H9 (cell line): ENCODE results near the gene DPF1. TPM values are rescaled to one million over a fixed set of nuclear protein-coding genes. Genes with fewer than 3 reads are reported as not detected.

Experiments used
- DNase-seq: peaks from one replicate; pipeline ENCODE4 v3.0.0-alpha.2; 2017
- H2AFZ ChIP-seq: one replicate; pipeline ENCODE4 v1.6.1; 2013; ENCODE audit warnings: mild to moderate bottlenecking, low read length, control low read depth, moderate library complexity
- H2AK5ac ChIP-seq: 2 replicates; pipeline ENCODE4 v1.6.1; 2013; ENCODE audit warnings: low read length, control low read depth, mixed read lengths; ENCODE audit not compliant: insufficient read length
- H2BK120ac ChIP-seq: one replicate; pipeline ENCODE4 v1.6.1; 2013; ENCODE audit warnings: low read depth, mild to moderate bottlenecking, low read length, control low read depth, inconsistent platforms; ENCODE audit not compliant: poor library complexity, severe bottlenecking
- H2BK12ac ChIP-seq: 2 replicates; pipeline ENCODE4 v1.6.1; 2013; ENCODE audit warnings: low read length, control low read depth, mixed read lengths, low read depth; ENCODE audit not compliant: insufficient read length
- H2BK15ac ChIP-seq: 2 replicates; pipeline ENCODE4 v1.6.1; 2013; ENCODE audit warnings: low read depth, low read length, control low read depth
- H2BK20ac ChIP-seq: one replicate; pipeline ENCODE4 v1.6.1; 2013; ENCODE audit warnings: low read depth, mild to moderate bottlenecking, low read length, control low read depth, inconsistent platforms; ENCODE audit not compliant: poor library complexity, severe bottlenecking
- H2BK5ac ChIP-seq: 2 replicates; pipeline ENCODE4 v1.6.1; 2013; ENCODE audit warnings: low read length, control low read depth, mixed read lengths; ENCODE audit not compliant: insufficient read length
- H3K14ac ChIP-seq: 2 replicates; pipeline ENCODE4 v1.6.1; 2013; ENCODE audit warnings: low read length, control low read depth; ENCODE audit not compliant: insufficient read depth
- H3K18ac ChIP-seq: 2 replicates; pipeline ENCODE4 v1.6.1; 2013; ENCODE audit warnings: low read depth, mild to moderate bottlenecking, mixed read lengths, low read length, control low read depth; ENCODE audit not compliant: insufficient read length
- H3K23ac ChIP-seq: 2 replicates; pipeline ENCODE4 v1.6.1; 2013; ENCODE audit warnings: low read length, control low read depth, mixed read lengths, low read depth; ENCODE audit not compliant: insufficient read length
- H3K23me2 ChIP-seq: 2 replicates; pipeline ENCODE4 v1.6.1; 2013; ENCODE audit warnings: low read depth, mild to moderate bottlenecking, mixed read lengths, low read length, control low read depth; ENCODE audit not compliant: insufficient read length, poor library complexity, severe bottlenecking
- H3K27ac ChIP-seq: 2 replicates; pipeline ENCODE4 v1.5.1; 2013; ENCODE audit warnings: low read length, control low read depth, mixed read lengths, low read depth; ENCODE audit not compliant: insufficient read length
- H3K27me3 ChIP-seq: 2 replicates; pipeline ENCODE4 v1.6.1; 2013; ENCODE audit warnings: low read length, control low read depth, inconsistent platforms; ENCODE audit not compliant: insufficient read depth
- H3K4ac ChIP-seq: 2 replicates; pipeline ENCODE4 v1.6.1; 2013; ENCODE audit warnings: low read depth, mild to moderate bottlenecking, control low read depth, inconsistent platforms, low read length, moderate library complexity
- H3K4me1 ChIP-seq: 2 replicates; pipeline ENCODE4 v1.6.1; 2013; ENCODE audit warnings: low read length, control low read depth, inconsistent platforms; ENCODE audit not compliant: insufficient read depth
- H3K4me2 ChIP-seq: 2 replicates; pipeline ENCODE4 v1.6.1; 2013; ENCODE audit warnings: low read length, control low read depth, mixed read lengths; ENCODE audit not compliant: insufficient read length, insufficient read depth
- H3K56ac ChIP-seq: 2 replicates; pipeline ENCODE4 v1.6.1; 2013; ENCODE audit warnings: low read depth, mild to moderate bottlenecking, mixed read lengths, low read length, control low read depth; ENCODE audit not compliant: insufficient read length
- H3K79me1 ChIP-seq: 2 replicates; pipeline ENCODE4 v1.6.1; 2013; ENCODE audit warnings: low read depth, mild to moderate bottlenecking, moderate library complexity, low read length, control low read depth, inconsistent platforms; ENCODE audit not compliant: insufficient read depth, poor library complexity, severe bottlenecking
- H3K79me2 ChIP-seq: 2 replicates; pipeline ENCODE4 v1.6.1; 2013; ENCODE audit warnings: low read length, control low read depth, inconsistent platforms; ENCODE audit not compliant: insufficient read depth
- H3K9ac ChIP-seq: 2 replicates; pipeline ENCODE4 v1.6.1; 2013; ENCODE audit warnings: low read length, control low read depth, mixed read lengths; ENCODE audit not compliant: insufficient read length; ENCODE audit errors: extremely low read depth
- H3K9me3 ChIP-seq: one replicate; pipeline ENCODE4 v1.6.1; 2013; ENCODE audit warnings: low read depth, low read length, inconsistent platforms; ENCODE audit not compliant: control insufficient read depth
- H3T11ph ChIP-seq: one replicate; pipeline ENCODE4 v1.6.1; 2013; ENCODE audit warnings: mild to moderate bottlenecking, low read length, control low read depth, inconsistent platforms
- H4K20me1 ChIP-seq: one replicate; pipeline ENCODE4 v1.6.1; 2013; ENCODE audit not compliant: control insufficient read depth, insufficient read length, insufficient read depth
- H4K5ac ChIP-seq: 2 replicates; pipeline ENCODE4 v1.6.1; 2013; ENCODE audit warnings: low read depth, mild to moderate bottlenecking, mixed read lengths, low read length, control low read depth; ENCODE audit not compliant: insufficient read length
- H4K8ac ChIP-seq: replicated peaks from 2 replicates; pipeline ENCODE4 v1.6.1; 2013; ENCODE audit warnings: low read length, control low read depth, mixed read lengths, low read depth; ENCODE audit not compliant: insufficient read length
- H4K91ac ChIP-seq: 2 replicates; pipeline ENCODE4 v1.6.1; 2013; ENCODE audit warnings: low read depth, mild to moderate bottlenecking, moderate library complexity, mixed read lengths, low read length, control low read depth; ENCODE audit not compliant: insufficient read length
- H3K27ac Mint-ChIP-seq, 3 experiments: 2 replicates in 2 of 3; 3 replicates in 1 of 3; pipeline ENCODE4 v1.8.0; 2020 to 2021; ENCODE audit warnings: mixed read lengths in 3 of 3, mild to moderate bottlenecking in 1 of 3, moderate library complexity in 1 of 3
- H3K27me3 Mint-ChIP-seq: 2 replicates; pipeline ENCODE4 v1.8.0; 2021; ENCODE audit warnings: low read depth, mild to moderate bottlenecking, moderate library complexity, mixed read lengths
- H3K36me3 Mint-ChIP-seq, 3 experiments: 2 replicates in 2 of 3; 3 replicates in 1 of 3; pipeline ENCODE4 v1.8.0; 2020 to 2021; ENCODE audit warnings: low read depth in 3 of 3, mixed read lengths in 3 of 3; ENCODE audit not compliant: insufficient read depth in 1 of 3
- H3K4me1 Mint-ChIP-seq, 2 experiments: 2 replicates each; pipeline ENCODE4 v1.8.0; 2020; ENCODE audit warnings: mixed read lengths in 2 of 2
- H3K4me3 Mint-ChIP-seq, 2 experiments: 2 replicates in 1 of 2; 3 replicates in 1 of 2; pipeline ENCODE4 v1.8.0; 2020 to 2021; ENCODE audit warnings: mild to moderate bottlenecking in 2 of 2, mixed read lengths in 2 of 2, moderate library complexity in 1 of 2
- H3K9me3 Mint-ChIP-seq, 2 experiments: 2 replicates in 1 of 2; 3 replicates in 1 of 2; pipeline ENCODE4 v1.8.0; 2020; ENCODE audit warnings: mild to moderate bottlenecking in 2 of 2, mixed read lengths in 2 of 2, moderate library complexity in 1 of 2
- WGBS: extraction: QIAGEN DNeasy Blood & Tissue Kit; methylation state at CpG from one replicate; pipeline ENCODE4 v1.1.7; 2013; ENCODE audit warnings: missing lambda C conversion rate, low lambda C conversion rate, mixed read lengths; ENCODE audit not compliant: insufficient read length; ENCODE audit errors: extremely low coverage; 5-methylcytosine and 5-hydroxymethylcytosine counted together
- total RNA-seq: library from RNA; stranded (reverse); gene quantifications from 2 replicates; pipeline ENCODE4 v1.2.1, GENCODE V29; 2021
- TF ChIP-seq, protein P1 (sequence below): fragments of 200-600 bp; sonication (generic); conservative IDR thresholded peaks from 3 replicates; pipeline ENCODE4 v1.8.0; 2021; ENCODE audit warnings: antibody characterized with exemption, mild to moderate bottlenecking

Gene DPF1
- total RNA-seq, 1 experiment from 2014 or later, result 12.0 TPM

DNA sequence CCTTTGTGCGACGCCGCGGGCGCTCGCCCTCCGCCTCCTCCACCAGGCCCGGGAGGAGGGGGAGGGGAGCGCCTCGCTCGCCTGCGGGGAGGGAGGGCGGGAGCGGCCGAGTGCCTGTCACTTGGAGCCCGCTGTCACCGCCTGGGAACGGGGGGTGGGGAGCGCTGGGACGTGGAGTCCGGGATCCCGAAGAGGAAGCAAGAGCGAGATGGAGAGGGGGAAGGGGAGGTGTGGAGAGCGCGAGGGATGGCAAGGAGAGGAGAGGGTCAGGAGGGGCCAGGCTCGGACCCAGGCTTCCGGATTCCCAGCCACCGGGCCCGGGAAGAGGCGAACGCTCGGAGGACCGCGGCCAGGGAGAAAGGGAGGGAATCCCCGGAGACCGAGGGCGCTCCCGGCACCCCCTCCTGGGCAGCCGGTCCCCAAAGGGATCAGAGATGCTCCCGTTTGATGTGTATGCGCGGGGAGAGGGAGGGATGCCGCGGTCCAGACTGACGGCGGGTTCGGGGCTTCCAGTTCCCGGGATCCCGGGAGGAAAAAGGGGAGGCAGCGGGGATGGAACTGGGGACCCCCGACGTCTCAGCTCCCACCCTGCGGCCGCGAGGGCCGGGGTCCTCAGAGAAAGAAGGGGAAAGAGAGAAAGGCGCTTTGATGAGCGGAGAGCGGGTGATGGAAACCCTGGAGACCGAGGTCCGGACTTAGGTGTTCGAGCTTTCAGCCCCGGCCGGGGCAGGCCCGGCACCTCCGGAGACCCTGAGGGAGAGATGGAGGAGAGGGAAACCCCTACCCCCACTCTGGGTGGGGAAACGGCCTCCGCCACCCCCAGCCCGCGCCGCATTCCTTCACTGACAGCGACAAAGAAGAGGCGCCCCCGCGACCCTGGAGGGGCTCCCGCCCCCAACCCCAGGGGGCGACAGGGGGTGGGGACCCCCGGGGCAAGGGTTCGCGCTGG lies 4.7 kb upstream of the DPF1 start:
- peak overlapping the region; percentile 70 to 89 for H3K4me3 Mint-ChIP-seq
- no peak overlapping the region for H3T11ph ChIP-seq
- H3K4me1 ChIP-seq, result 0 out of 2 replicates have a peak, but pooled peaks cover 2% of the 10 kb centered on the region
- no peaks in the 10 kb centered on the region; the same call in 1 of the 2 replicates for H3K27me3 ChIP-seq
- no peak overlapping the region for H3K23ac ChIP-seq
- H3K9me3 ChIP-seq, result no peaks in the 10 kb centered on the region
- H3K4me2 ChIP-seq, result peak overlapping the region; percentile 44
- H3K9ac ChIP-seq, result no peak overlapping the region
- H3K79me1 ChIP-seq, result no peaks in the 10 kb centered on the region
- H3K36me3 Mint-ChIP-seq, result no peaks in the 10 kb centered on the region
- H3K14ac ChIP-seq, result no peak overlapping the region; the same call in 1 of the 2 replicates
- H2BK20ac ChIP-seq, result no peak overlapping the region
- peaks cover 53% of the 10 kb centered on the region for H3K27me3 Mint-ChIP-seq
- no peaks in the 10 kb centered on the region; a peak in 1 of 5 replicates for H3K9me3 Mint-ChIP-seq
- no peaks in the 10 kb centered on the region for H3K79me2 ChIP-seq
- H2BK120ac ChIP-seq, result no peak overlapping the region
- H2AFZ ChIP-seq, result no peak overlapping the region
- no peak overlapping the region for H4K8ac ChIP-seq
- H4K20me1 ChIP-seq, result peaks cover 2% of the 10 kb centered on the region
- TF ChIP-seq, protein P1, sequence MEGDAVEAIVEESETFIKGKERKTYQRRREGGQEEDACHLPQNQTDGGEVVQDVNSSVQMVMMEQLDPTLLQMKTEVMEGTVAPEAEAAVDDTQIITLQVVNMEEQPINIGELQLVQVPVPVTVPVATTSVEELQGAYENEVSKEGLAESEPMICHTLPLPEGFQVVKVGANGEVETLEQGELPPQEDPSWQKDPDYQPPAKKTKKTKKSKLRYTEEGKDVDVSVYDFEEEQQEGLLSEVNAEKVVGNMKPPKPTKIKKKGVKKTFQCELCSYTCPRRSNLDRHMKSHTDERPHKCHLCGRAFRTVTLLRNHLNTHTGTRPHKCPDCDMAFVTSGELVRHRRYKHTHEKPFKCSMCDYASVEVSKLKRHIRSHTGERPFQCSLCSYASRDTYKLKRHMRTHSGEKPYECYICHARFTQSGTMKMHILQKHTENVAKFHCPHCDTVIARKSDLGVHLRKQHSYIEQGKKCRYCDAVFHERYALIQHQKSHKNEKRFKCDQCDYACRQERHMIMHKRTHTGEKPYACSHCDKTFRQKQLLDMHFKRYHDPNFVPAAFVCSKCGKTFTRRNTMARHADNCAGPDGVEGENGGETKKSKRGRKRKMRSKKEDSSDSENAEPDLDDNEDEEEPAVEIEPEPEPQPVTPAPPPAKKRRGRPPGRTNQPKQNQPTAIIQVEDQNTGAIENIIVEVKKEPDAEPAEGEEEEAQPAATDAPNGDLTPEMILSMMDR, result no peak
- no CpG with 5 or more reads among the region's 80 CpGs for WGBS
- no peak overlapping the region for H3K18ac ChIP-seq
- H2BK12ac ChIP-seq, result no peak overlapping the region
- no peak overlapping the region for H3K27ac ChIP-seq
- no peak overlapping the region for H2AK5ac ChIP-seq
- H4K91ac ChIP-seq, result no peak overlapping the region
- H3K27ac Mint-ChIP-seq, result peak overlapping the region in 1 of 3 experiments; percentile 35; a peak in 1 of 7 replicates
- no peak overlapping the region for H3K56ac ChIP-seq
- no peak overlapping the region for H4K5ac ChIP-seq
- H2BK15ac ChIP-seq, result no peak overlapping the region
- H2BK5ac ChIP-seq, result no peak overlapping the region
- H3K4me1 Mint-ChIP-seq, result peaks cover 18 to 33% of the 10 kb centered on the region in 2 experiments
- peaks cover 9% of the 10 kb centered on the region for H3K23me2 ChIP-seq
- peak; percentile 64 for DNase-seq
- H3K4ac ChIP-seq, result no peak overlapping the region
